ENCODE results near the gene TSPAN6.

The TSPAN6 gene

DNA sequence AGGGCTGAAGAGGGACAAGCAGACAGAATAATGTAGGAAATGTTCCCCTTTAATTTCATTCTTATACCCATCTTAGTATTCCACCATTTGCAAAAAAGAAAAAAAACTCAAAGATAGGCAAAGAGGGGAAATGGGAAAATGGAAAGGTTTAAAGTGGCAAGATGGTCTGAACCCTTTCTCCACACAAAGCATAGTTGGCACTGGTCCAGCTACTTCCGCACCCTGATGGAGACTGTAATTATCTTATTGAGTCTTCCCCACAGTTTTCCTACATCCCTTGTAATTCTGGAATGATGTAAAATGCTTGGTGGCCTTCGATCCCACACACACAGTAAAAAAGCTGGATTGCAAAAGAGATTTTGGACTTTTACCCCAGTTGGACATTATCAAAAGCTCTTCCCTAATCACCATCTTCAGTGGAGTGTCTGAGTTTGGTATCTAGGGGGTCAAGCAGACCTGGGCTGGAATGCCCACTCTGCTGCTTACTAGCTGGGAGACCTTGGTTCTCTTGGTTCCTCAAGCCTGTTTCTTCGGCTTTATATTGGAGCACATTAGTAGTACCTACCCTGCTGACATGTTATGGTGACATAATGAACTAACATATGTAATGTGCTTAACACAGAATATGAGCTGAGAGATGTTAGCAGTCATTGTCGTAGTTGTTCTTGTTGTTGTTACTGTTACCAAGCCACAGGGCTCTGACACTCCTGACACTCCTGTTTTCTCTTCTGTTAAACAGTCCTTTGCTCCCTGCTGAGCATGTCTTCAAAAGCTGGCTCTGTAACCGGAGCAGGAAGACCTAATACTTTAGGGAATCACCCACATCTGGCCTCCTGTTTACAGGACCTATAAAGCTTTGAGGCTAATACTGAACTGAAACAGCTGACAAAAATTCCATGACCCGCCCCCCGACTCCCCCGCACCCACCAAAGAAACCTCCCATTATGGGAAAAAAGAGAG, 12.1 kb upstream of the TSPAN6 start:
- no peak for DNase-seq

DNA sequence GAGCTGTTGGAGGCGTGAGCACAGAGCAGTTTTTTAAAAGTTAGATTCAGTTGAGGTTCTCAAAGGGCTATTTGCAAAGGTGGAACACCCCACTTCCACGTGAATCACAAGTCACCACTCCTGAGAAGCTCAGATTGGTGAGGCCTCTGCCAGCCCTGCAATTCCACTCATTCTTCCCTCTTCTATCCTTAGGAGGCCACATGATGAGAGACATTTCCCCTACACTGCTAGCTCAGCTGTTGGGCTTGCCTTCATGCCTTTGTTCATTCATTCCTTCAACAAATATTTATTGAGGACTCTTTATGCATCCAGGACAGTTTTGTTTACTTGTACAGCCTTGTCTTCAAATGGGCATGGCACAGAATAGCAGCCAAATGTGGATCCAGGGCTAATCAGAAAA, 11.1 kb upstream of the TSPAN6 start:
- ChIA-PET CTCF (interaction anchor here (0.9 to 1.4 kb wide), 2 partner anchors 10 to 32 kb away, joined by 3 to 4 read pairs; no protein-coding TSS in a partner anchor), POLR2A (no interaction called here)
- H3K9me3 ChIP-seq (ENCODE audit: control extremely low read depth in 1 of 5, control insufficient read depth in 4 of 5, insufficient read depth in 2 of 5, low read depth in 1 of 5, low read length in 4 of 5) = no peaks in the 10 kb centered on the region
- H3K27ac ChIP-seq (ENCODE audit: insufficient read depth in 1 of 2, low read depth in 1 of 2, low read length in 2 of 2, poor library complexity in 1 of 2, severe bottlenecking in 2 of 2) = no peak overlapping the region
- H3K36me3 ChIP-seq (ENCODE audit: control insufficient read depth in 4 of 4, insufficient read depth in 4 of 4, low read length in 3 of 4) = no peaks in the 10 kb centered on the region
- H3K4me1 ChIP-seq (ENCODE audit: control extremely low read depth in 1 of 4, control insufficient read depth in 4 of 4, insufficient read depth in 4 of 4, low read length in 3 of 4) = no peaks in the 10 kb centered on the region
- H3K4me3 ChIP-seq (ENCODE audit: control insufficient read depth in 1 of 7, extremely low read depth in 1 of 7, insufficient read depth in 4 of 7, low read depth in 2 of 7, low read length in 6 of 7) = no peak overlapping the region
- 68% methylated on average over 2 of the region's 2 CpGs for WGBS (ENCODE audit: insufficient coverage)
- peaks cover 0 to 37% (median 0%) of the 10 kb centered on the region in 5 experiments for H3K27me3 ChIP-seq (replicated peaks in 2 of 5; ENCODE audit: control insufficient read depth in 4 of 5, insufficient read depth in 5 of 5, low read length in 4 of 5)
- no peak for DNase-seq

More for the DNA sequence above, 12.1 kb upstream of the TSPAN6 start:
- Histone ChIP-seq H3K36me3 (ENCODE audit: control insufficient read depth in 4 of 4, insufficient read depth in 4 of 4, low read length in 3 of 4) (no peaks in the 10 kb centered on the region), H3K9me3 (ENCODE audit: control extremely low read depth in 1 of 5, control insufficient read depth in 4 of 5, insufficient read depth in 2 of 5, low read depth in 1 of 5, low read length in 4 of 5) (no peaks in the 10 kb centered on the region), H3K4me3 (ENCODE audit: control insufficient read depth in 1 of 7, extremely low read depth in 1 of 7, insufficient read depth in 4 of 7, low read depth in 2 of 7, low read length in 6 of 7) (no peak overlapping the region), H3K27ac (ENCODE audit: insufficient read depth in 1 of 2, low read depth in 1 of 2, low read length in 2 of 2, poor library complexity in 1 of 2, severe bottlenecking in 2 of 2) (no peak overlapping the region), H3K27me3 (replicated peaks in 2 of 5; ENCODE audit: control insufficient read depth in 4 of 5, insufficient read depth in 5 of 5, low read length in 4 of 5) (peaks cover 0 to 32% (median 0%) of the 10 kb centered on the region in 5 experiments), H3K4me1 (ENCODE audit: control extremely low read depth in 1 of 4, control insufficient read depth in 4 of 4, insufficient read depth in 4 of 4, low read length in 3 of 4) (no peaks in the 10 kb centered on the region)
- CTCF ChIA-PET = no interaction called here
- 55% methylated on average over 2 of the region's 8 CpGs for WGBS (ENCODE audit: insufficient coverage)
- POLR2A ChIA-PET = no interaction called here

DNA sequence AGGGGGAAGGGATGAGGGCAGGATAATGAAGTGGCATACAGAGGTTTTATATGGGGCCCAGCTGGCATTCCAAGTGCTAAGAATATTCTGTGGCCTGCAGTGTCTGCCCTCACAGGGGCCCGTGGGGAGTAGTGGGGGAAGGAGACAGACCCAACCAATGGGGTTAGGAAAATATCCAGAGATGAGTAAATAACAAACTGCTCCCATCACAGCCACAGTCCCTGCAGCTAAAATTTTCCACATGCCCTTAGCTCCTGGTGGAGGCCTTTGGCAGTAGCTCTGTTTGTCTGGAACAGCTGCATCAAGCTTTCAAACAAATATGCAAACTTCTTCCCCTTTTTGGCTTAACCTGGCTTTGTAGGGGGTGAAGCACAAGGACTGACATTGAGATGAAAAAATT, 10.5 kb upstream of the TSPAN6 start:
- Histone ChIP-seq H3K36me3 (ENCODE audit: control insufficient read depth in 4 of 4, insufficient read depth in 4 of 4, low read length in 3 of 4) (no peaks in the 10 kb centered on the region), H3K4me3 (ENCODE audit: control insufficient read depth in 1 of 7, extremely low read depth in 1 of 7, insufficient read depth in 4 of 7, low read depth in 2 of 7, low read length in 6 of 7) (no peak overlapping the region), H3K27ac (ENCODE audit: insufficient read depth in 1 of 2, low read depth in 1 of 2, low read length in 2 of 2, poor library complexity in 1 of 2, severe bottlenecking in 2 of 2) (no peak overlapping the region), H3K4me1 (ENCODE audit: control extremely low read depth in 1 of 4, control insufficient read depth in 4 of 4, insufficient read depth in 4 of 4, low read length in 3 of 4) (no peaks in the 10 kb centered on the region), H3K27me3 (replicated peaks in 2 of 5; ENCODE audit: control insufficient read depth in 4 of 5, insufficient read depth in 5 of 5, low read length in 4 of 5) (peaks cover 0 to 40% (median 2%) of the 10 kb centered on the region in 5 experiments), H3K9me3 (ENCODE audit: control extremely low read depth in 1 of 5, control insufficient read depth in 4 of 5, insufficient read depth in 2 of 5, low read depth in 1 of 5, low read length in 4 of 5) (no peaks in the 10 kb centered on the region)
- DNase-seq = peak in 1 of 3 donors; percentile 8
- ChIA-PET POLR2A (no interaction called here), CTCF (interaction anchor here (0.9 to 1.4 kb wide), 2 partner anchors 10 to 32 kb away, joined by 3 to 4 read pairs; no protein-coding TSS in a partner anchor)
- no CpG with 5 or more reads among the region's 1 CpG for WGBS (ENCODE audit: insufficient coverage)

DNA sequence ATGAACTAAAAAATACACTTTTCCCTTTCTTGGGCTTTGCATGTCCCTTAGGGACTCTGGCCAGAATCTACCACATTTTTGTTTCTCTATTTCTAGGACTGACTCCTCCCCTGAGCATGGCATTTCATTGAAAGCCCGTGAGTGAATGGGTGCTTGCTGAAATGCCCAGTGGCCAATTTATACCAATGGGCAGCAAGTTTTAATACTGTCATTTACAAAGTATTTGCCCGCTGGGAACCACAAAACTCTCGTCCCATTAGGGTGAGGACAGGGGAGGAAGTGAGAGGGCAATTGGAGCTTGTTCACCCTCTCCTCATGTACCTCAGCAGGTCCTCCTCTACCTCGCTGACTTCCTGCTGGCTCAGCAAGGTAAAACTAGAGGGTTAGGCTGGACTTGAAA, 8.5 kb upstream of the TSPAN6 start:
- H3K27me3 ChIP-seq (replicated peaks in 2 of 5; ENCODE audit: control insufficient read depth in 4 of 5, insufficient read depth in 5 of 5, low read length in 4 of 5) = peaks cover 0 to 41% (median 2%) of the 10 kb centered on the region in 5 experiments
- WGBS (ENCODE audit: insufficient coverage) = 61% methylated on average over 3 of the region's 4 CpGs
- no peak for DNase-seq
- no peaks in the 10 kb centered on the region for H3K9me3 ChIP-seq (ENCODE audit: control extremely low read depth in 1 of 5, control insufficient read depth in 4 of 5, insufficient read depth in 2 of 5, low read depth in 1 of 5, low read length in 4 of 5)
- H3K4me3 ChIP-seq (ENCODE audit: control insufficient read depth in 1 of 7, extremely low read depth in 1 of 7, insufficient read depth in 4 of 7, low read depth in 2 of 7, low read length in 6 of 7) = no peak overlapping the region
- no peak overlapping the region for H3K27ac ChIP-seq (ENCODE audit: insufficient read depth in 1 of 2, low read depth in 1 of 2, low read length in 2 of 2, poor library complexity in 1 of 2, severe bottlenecking in 2 of 2)
- ChIA-PET POLR2A (no interaction called here), CTCF (interaction anchor here (1.0 kb wide), 1 partner anchor 15 kb away, joined by 4 read pairs; no protein-coding TSS in a partner anchor)
- no peaks in the 10 kb centered on the region for H3K36me3 ChIP-seq (ENCODE audit: control insufficient read depth in 4 of 4, insufficient read depth in 4 of 4, low read length in 3 of 4)
- H3K4me1 ChIP-seq (ENCODE audit: control extremely low read depth in 1 of 4, control insufficient read depth in 4 of 4, insufficient read depth in 4 of 4, low read length in 3 of 4) = no peaks in the 10 kb centered on the region

DNA sequence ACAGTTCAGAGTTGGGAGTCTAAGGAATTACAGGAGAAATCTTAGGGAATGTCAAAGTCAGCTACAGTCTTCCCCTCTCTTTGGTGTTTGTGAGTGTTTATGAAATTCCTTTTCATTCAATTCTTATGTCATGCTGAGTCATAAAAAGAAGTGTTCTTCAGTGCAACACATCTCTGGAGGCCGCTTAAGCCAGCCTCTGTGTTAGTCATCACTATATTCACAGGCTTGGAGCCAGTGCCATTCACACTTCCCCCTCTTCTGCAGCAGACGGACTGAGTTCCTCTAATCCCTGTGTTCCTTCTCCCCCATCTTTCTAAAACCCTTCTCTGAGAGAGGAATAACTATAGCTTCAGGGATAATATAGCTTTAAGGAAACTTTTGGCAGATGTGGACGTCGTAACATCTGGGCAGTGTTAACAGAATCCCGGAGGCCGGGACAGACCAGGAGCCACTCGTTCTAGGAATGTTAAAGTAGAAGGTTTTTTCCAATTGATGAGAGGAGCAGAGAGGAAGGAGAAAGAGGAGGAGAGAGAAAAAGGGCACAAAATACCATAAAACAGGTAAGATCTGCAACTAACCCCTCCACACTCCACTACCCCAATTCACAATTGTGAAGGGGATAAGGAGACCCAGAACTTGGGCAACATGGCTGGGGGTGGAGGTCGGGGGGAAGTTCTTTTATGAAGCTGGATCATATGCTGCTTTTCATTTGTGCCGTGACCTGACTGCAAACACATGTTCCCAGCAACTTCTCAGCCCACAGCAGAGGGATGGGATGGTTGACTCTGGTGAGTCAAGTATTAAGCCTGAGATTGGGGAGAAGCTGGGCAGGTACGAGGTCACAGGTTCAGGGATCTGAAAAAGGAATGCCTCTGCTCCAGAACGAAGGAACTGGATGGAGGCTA, 7.6 kb upstream of the TSPAN6 start, which contains the start of gene SRPX2:
Gene SRPX2, plus strand, starts transcription at position 244 of the 905 bp plus-strand sequence. CDS start 2,124 bp downstream, outside the sequence.
- 70% methylated on average over 6 of the region's 11 CpGs for WGBS (ENCODE audit: insufficient coverage)
- ChIA-PET POLR2A (no interaction called here), CTCF (interaction anchor here (0.7 to 1.4 kb wide), 4 partner anchors 10 to 27 kb away, joined by 3 to 4 read pairs (median 4); no protein-coding TSS in a partner anchor)
- peak in 2 of 3 donors; percentile 50 to 64 for DNase-seq
- Histone ChIP-seq H3K27me3 (replicated peaks in 2 of 5; ENCODE audit: control insufficient read depth in 4 of 5, insufficient read depth in 5 of 5, low read length in 4 of 5) (peaks cover 0 to 39% (median 7%) of the 10 kb centered on the region in 5 experiments), H3K9me3 (ENCODE audit: control extremely low read depth in 1 of 5, control insufficient read depth in 4 of 5, insufficient read depth in 2 of 5, low read depth in 1 of 5, low read length in 4 of 5) (no peaks in the 10 kb centered on the region), H3K4me3 (ENCODE audit: control insufficient read depth in 1 of 7, extremely low read depth in 1 of 7, insufficient read depth in 4 of 7, low read depth in 2 of 7, low read length in 6 of 7) (no peak within 1 kb of the TSS), H3K36me3 (ENCODE audit: control insufficient read depth in 4 of 4, insufficient read depth in 4 of 4, low read length in 3 of 4) (no peaks in the 10 kb centered on the region), H3K27ac (ENCODE audit: insufficient read depth in 1 of 2, low read depth in 1 of 2, low read length in 2 of 2, poor library complexity in 1 of 2, severe bottlenecking in 2 of 2) (no peak within 1 kb of the TSS), H3K4me1 (ENCODE audit: control extremely low read depth in 1 of 4, control insufficient read depth in 4 of 4, insufficient read depth in 4 of 4, low read length in 3 of 4) (no peaks in the 10 kb centered on the region)

DNA sequence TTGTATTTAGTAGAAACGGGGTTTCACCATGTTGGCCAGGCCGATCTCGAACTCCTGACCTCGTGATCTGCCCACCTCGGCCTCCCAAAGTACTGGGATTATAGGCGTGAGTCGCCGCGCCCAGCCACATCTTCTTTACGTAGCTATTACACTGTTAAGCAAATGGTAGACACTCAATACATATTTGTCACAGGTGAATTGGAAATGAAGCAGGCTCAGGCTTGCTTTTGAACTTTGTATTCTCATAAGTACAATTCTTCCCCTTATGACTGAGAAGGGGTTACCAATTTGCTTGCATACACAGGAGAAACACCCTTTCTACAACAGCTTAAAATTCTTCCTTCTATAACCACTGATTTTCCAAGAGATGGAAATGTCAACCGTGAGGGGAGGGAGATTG, 6.6 kb upstream of the TSPAN6 start:
- no peak overlapping the region for H3K27ac ChIP-seq (ENCODE audit: insufficient read depth in 1 of 2, low read depth in 1 of 2, low read length in 2 of 2, poor library complexity in 1 of 2, severe bottlenecking in 2 of 2)
- ChIA-PET CTCF (interaction anchor here (1.1 to 1.4 kb wide), 3 partner anchors 11 to 28 kb away, joined by 3 to 4 read pairs (median 4); no protein-coding TSS in a partner anchor), POLR2A (no interaction called here)
- no peaks in the 10 kb centered on the region for H3K36me3 ChIP-seq (ENCODE audit: control insufficient read depth in 4 of 4, insufficient read depth in 4 of 4, low read length in 3 of 4)
- 94% methylated on average over 10 of the region's 11 CpGs for WGBS (ENCODE audit: insufficient coverage)
- H3K4me3 ChIP-seq (ENCODE audit: control insufficient read depth in 1 of 7, extremely low read depth in 1 of 7, insufficient read depth in 4 of 7, low read depth in 2 of 7, low read length in 6 of 7) = no peak overlapping the region
- no peaks in the 10 kb centered on the region for H3K9me3 ChIP-seq (ENCODE audit: control extremely low read depth in 1 of 5, control insufficient read depth in 4 of 5, insufficient read depth in 2 of 5, low read depth in 1 of 5, low read length in 4 of 5)
- no peak for DNase-seq
- H3K27me3 ChIP-seq (replicated peaks in 2 of 5; ENCODE audit: control insufficient read depth in 4 of 5, insufficient read depth in 5 of 5, low read length in 4 of 5) = peaks cover 2 to 48% (median 14%) of the 10 kb centered on the region in 5 experiments
- no peaks in the 10 kb centered on the region for H3K4me1 ChIP-seq (ENCODE audit: control extremely low read depth in 1 of 4, control insufficient read depth in 4 of 4, insufficient read depth in 4 of 4, low read length in 3 of 4)

Data from common myeloid progenitor, CD34-positive (primary cell).